Lower lobe of right lung (tissue), 2 donors: ENCODE results near the gene TSFM. TPM values are rescaled to one million over a fixed set of nuclear protein-coding genes. Genes with fewer than 3 reads are reported as not detected.

Experiments
- ATAC-seq, 2 donors: fragments of 200-7000 bp; cut with Tn5 transposase; one replicate each; pipeline ENCODE4 v1.9.1; 2020 to 2022; ENCODE audit warnings: mild to moderate bottlenecking in 2 of 2, moderate library complexity in 2 of 2
- DNase-seq: peaks from one replicate; pipeline ENCODE4 v3.0.0-alpha.2; 2020
- H3K27ac ChIP-seq: fragments of 200-600 bp; one replicate; pipeline ENCODE4 v1.8.0; 2022
- H3K27me3 ChIP-seq: fragments of 200-600 bp; one replicate; pipeline ENCODE4 v1.8.0; 2022; ENCODE audit warnings: low read depth
- H3K36me3 ChIP-seq: fragments of 200-600 bp; one replicate; pipeline ENCODE4 v1.8.0; 2022; ENCODE audit warnings: mild to moderate bottlenecking
- H3K4me1 ChIP-seq: fragments of 200-600 bp; one replicate; pipeline ENCODE4 v1.8.0; 2022
- H3K4me3 ChIP-seq: fragments of 200-600 bp; one replicate; pipeline ENCODE4 v1.8.0; 2022; ENCODE audit warnings: mild to moderate bottlenecking
- H3K9me3 ChIP-seq: fragments of 200-600 bp; one replicate; pipeline ENCODE4 v1.8.0; 2022
- CTCF ChIP-seq: fragments of 200-600 bp; IDR thresholded peaks from one replicate; pipeline ENCODE4 v1.8.0; 2022; ENCODE audit warnings: antibody characterized with exemption, mild to moderate bottlenecking
- intact Hi-C: fragments of 100-400 bp; cut with DNase I; formaldehyde crosslinking; loops from one replicate; pipeline ENCODE4 v1.11.0; 2022
- total RNA-seq: library from RNA; stranded (reverse); fragmentation: NEBNext Ultra II Directional; extraction: Animal tissue kit (Norgen Biotek cat#: 25700); gene quantifications from one replicate; pipeline ENCODE4 v1.2.1, GENCODE V29; 2021
- donor health status: DM: no; HTN: yes; CAD: no; lungs with severe emphysema.

TSFM gene
- total RNA-seq, 1 donor from 2014 or later = 22.6 TPM

GRCh38 chr12:57759360-57759980, 23.1 kb upstream of the TSFM start:
- H3K36me3 ChIP-seq = peaks cover 22% of the 10 kb centered on the region
- TF ChIP-seq CTCF = peak; percentile 31
- no peak overlapping the region for H3K27ac ChIP-seq
- peaks cover 16% of the 10 kb centered on the region for H3K4me1 ChIP-seq
- DNase-seq (no peak), ATAC-seq (no peak)
- no peak overlapping the region for H3K4me3 ChIP-seq
- intact Hi-C loops = no loop called here
- no peaks in the 10 kb centered on the region for H3K9me3 ChIP-seq
- peaks cover 13% of the 10 kb centered on the region for H3K27me3 ChIP-seq

GRCh38 chr12:57760347-57760982, 22.1 kb upstream of the TSFM start:
- DNase-seq = no peak
- Histone ChIP-seq H3K27ac (no peak overlapping the region), H3K9me3 (no peaks in the 10 kb centered on the region), H3K4me1 (peaks cover 23% of the 10 kb centered on the region), H3K4me3 (no peak overlapping the region), H3K27me3 (peaks cover 23% of the 10 kb centered on the region), H3K36me3 (peaks cover 22% of the 10 kb centered on the region)
- ATAC-seq = no peak
- no peak for TF ChIP-seq CTCF
- intact Hi-C loops = no loop called here

GRCh38 chr12:57761391-57761998, 21.1 kb upstream of the TSFM start:
- ATAC-seq = no peak
- Histone ChIP-seq H3K36me3 (peaks cover 22% of the 10 kb centered on the region), H3K4me1 (peaks cover 27% of the 10 kb centered on the region), H3K27ac (no peak overlapping the region), H3K4me3 (no peak overlapping the region), H3K27me3 (peaks cover 31% of the 10 kb centered on the region), H3K9me3 (no peaks in the 10 kb centered on the region)
- intact Hi-C loops = no loop called here
- DNase-seq = no peak
- TF ChIP-seq CTCF = no peak

GRCh38 chr12:57762463-57762862, 20.1 kb upstream of the TSFM start:
- intact Hi-C loops = no loop called here
- no peak for ATAC-seq
- H3K27ac ChIP-seq = no peak overlapping the region
- TF ChIP-seq CTCF = no peak
- no peak for DNase-seq
- H3K4me1 ChIP-seq = peaks cover 31% of the 10 kb centered on the region
- no peaks in the 10 kb centered on the region for H3K9me3 ChIP-seq
- H3K4me3 ChIP-seq = no peak overlapping the region
- H3K27me3 ChIP-seq = peaks cover 35% of the 10 kb centered on the region
- H3K36me3 ChIP-seq = peaks cover 19% of the 10 kb centered on the region

GRCh38 chr12:57763881-57764661, 18.5 kb upstream of the TSFM start:
- intact Hi-C loops = no loop called here
- no peak overlapping the region for H3K4me3 ChIP-seq
- no peak overlapping the region for H3K27ac ChIP-seq
- peaks cover 9% of the 10 kb centered on the region for H3K36me3 ChIP-seq
- peaks cover 31% of the 10 kb centered on the region for H3K4me1 ChIP-seq
- no peak for DNase-seq
- TF ChIP-seq CTCF = no peak
- H3K9me3 ChIP-seq = no peaks in the 10 kb centered on the region
- ATAC-seq = no peak
- H3K27me3 ChIP-seq = peaks cover 35% of the 10 kb centered on the region
